ENCODE results near the gene SPATA31D1.

SPATA31D1 gene

GRCh38 chr9:82024908-82025307 is 36.3 kb downstream of the SPATA31D1 start:
- no peak for DNase-seq

- DNase-seq = no peak
Measured at GRCh38 chr9:82031538-82032280, 43.1 kb downstream of the SPATA31D1 start.

GRCh38 chr9:82034956-82035731 is 46.6 kb downstream of the SPATA31D1 start:
- no peak for DNase-seq

- DNase-seq = no peak
Measured at GRCh38 chr9:82036086-82036485, 47.5 kb downstream of the SPATA31D1 start.

DNA sequence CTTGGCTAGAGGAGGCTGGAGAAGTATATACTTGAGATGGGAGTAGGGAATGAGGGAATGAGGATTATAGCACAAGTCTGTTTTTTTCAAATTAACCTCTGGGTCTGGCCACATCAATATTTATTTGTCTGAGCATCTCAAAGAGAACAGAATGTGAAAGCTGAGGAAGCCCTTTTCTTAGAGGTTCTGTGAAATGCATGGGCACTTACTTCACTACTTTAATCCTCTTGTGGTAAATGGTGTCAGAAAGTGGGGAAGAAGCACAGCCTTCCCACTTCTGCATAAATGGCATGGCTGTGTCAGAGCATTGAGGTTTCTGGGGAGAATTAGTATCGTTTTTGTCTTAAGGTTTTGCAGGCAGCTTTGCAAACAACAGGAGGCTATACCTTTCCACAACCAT is 48.6 kb downstream of the SPATA31D1 start:
- DNase-seq = no peak

- DNase-seq = no peak
Measured at GRCh38 chr9:82038897-82039296, 50.3 kb downstream of the SPATA31D1 start.
